NB4 (cell line): ENCODE results near the gene KAT6B.
A peak's percentile ranks its signal among the peaks of the same experiment; 100 is the strongest.
"Not testable (repeated sequence)": the region's sequence is repeated elsewhere in the genome, so short reads cannot be mapped to it uniquely, and the experiment has no call there.

Experiments
- DNase-seq: peaks from one replicate; pipeline ENCODE4 v3.0.0; 2010; ENCODE audit warnings: low read depth
- H3K4me3 ChIP-seq: one replicate; pipeline ENCODE4 v1.5.1; 2011; ENCODE audit warnings: mild to moderate bottlenecking, low read depth, low read length, moderate library complexity
- MYC ChIP-seq: IDR thresholded peaks from 2 replicates; pipeline ENCODE4 v1.6.1; 2011; ENCODE audit warnings: low read depth, low read length
- POLR2A ChIP-seq: IDR thresholded peaks from 2 replicates; pipeline ENCODE4 v1.6.1; 2011; ENCODE audit warnings: mild to moderate bottlenecking; ENCODE audit not compliant: insufficient read length; ENCODE audit errors: extremely low read depth
- TF ChIP-seq, protein P1 (sequence below): IDR thresholded peaks from 2 replicates; pipeline ENCODE4 v1.6.1; 2011; ENCODE audit warnings: low read depth, low read length
- TF ChIP-seq, protein P2 (sequence below): IDR thresholded peaks from one replicate; pipeline ENCODE4 v1.5.1; 2012; ENCODE audit warnings: low read depth, low read length

KAT6B gene

DNA sequence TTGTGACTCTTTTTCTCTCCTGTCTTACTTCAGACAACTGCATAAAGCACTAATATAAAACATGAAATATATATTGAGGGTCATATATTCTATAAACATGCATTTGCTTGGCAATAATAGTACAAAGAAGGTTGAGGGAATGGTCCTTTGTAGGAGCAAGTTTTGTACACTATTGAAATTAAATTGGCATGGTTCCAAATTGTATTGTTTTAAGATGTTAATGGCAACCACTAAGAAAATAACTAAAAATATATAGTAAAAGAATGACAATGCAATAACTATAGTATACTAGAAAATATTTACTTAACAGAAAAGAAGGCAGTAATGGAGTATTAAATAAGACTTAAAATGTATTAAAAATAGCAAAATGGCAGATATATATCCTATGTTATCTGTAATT, 33.7 kb upstream of the KAT6B start:
- TF ChIP-seq, protein P1, sequence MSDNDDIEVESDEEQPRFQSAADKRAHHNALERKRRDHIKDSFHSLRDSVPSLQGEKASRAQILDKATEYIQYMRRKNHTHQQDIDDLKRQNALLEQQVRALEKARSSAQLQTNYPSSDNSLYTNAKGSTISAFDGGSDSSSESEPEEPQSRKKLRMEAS: no peak
- TF ChIP-seq MYC (no peak), POLR2A (no peak)
- TF ChIP-seq, protein P2, sequence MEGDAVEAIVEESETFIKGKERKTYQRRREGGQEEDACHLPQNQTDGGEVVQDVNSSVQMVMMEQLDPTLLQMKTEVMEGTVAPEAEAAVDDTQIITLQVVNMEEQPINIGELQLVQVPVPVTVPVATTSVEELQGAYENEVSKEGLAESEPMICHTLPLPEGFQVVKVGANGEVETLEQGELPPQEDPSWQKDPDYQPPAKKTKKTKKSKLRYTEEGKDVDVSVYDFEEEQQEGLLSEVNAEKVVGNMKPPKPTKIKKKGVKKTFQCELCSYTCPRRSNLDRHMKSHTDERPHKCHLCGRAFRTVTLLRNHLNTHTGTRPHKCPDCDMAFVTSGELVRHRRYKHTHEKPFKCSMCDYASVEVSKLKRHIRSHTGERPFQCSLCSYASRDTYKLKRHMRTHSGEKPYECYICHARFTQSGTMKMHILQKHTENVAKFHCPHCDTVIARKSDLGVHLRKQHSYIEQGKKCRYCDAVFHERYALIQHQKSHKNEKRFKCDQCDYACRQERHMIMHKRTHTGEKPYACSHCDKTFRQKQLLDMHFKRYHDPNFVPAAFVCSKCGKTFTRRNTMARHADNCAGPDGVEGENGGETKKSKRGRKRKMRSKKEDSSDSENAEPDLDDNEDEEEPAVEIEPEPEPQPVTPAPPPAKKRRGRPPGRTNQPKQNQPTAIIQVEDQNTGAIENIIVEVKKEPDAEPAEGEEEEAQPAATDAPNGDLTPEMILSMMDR: no peak
- DNase-seq: no peak
- H3K4me3 ChIP-seq: no peak overlapping the region

DNA sequence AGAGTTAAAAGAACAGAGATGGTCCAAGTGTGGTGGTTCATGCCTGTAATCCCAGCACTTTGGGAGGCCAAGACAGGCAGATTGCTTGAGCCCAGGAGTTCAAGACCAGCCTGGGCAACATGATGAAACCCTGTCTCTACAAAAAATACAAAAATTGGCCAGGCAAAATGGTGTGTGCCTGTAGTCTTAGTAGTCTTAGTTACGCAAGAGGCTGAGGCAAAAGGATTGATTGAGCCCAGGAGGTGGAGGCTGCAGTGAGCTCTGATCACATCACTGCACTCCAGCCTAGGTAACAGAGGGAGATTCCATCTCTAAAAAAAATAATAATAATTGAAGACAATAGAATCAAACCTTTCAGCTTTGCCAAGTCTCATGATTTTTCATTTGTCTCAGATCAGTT, 33.2 kb upstream of the KAT6B start:
- DNase-seq, H3K4me3 ChIP-seq: not testable (repeated sequence)

DNA sequence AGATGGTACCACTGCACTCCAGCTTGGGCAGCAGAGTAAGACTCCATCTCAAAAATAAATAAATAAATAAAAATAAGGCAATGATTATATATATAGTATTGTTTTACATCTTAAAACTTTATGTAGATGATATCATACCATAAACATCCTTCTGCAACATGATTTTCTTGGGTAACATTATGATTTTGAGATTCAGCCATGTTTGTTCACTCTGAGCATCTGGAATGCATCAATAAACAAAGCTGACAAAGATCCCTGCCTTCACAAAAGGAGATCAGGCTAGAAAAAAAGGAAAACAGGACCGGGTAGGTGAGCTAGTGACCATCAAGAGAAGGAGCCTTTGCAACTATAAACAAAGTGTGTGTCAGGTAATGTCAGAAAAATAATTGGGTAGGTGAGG, 31.9 kb upstream of the KAT6B start:
- H3K4me3 ChIP-seq: no peak overlapping the region
- no peak for DNase-seq
- no peak for TF ChIP-seq POLR2A
- TF ChIP-seq, protein P1: no peak
- TF ChIP-seq, protein P2: no peak
- TF ChIP-seq MYC: no peak

DNA sequence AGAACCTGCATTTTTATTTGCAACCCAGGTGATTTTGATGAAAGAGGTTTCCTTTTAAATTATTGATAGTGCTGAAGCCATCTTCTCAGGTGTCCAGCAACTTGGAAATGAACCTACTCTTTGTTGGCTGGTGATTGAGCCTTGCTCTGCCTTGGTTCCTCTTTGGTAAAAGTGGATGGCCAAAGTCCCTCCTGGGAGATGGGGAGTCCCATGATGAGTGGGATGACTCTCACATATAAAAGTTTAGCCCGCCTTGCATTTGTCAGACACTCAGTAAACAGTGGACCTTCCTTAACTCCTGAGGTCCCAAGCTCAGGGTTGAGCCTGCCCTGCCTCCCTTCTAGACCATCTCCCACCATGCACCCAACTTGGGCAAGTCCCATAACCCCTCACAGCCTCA, 28.9 kb upstream of the KAT6B start:
- no peak overlapping the region for H3K4me3 ChIP-seq
- TF ChIP-seq, protein P1: no peak
- TF ChIP-seq, protein P2: no peak
- TF ChIP-seq MYC: no peak
- no peak for TF ChIP-seq POLR2A
- no peak for DNase-seq

DNA sequence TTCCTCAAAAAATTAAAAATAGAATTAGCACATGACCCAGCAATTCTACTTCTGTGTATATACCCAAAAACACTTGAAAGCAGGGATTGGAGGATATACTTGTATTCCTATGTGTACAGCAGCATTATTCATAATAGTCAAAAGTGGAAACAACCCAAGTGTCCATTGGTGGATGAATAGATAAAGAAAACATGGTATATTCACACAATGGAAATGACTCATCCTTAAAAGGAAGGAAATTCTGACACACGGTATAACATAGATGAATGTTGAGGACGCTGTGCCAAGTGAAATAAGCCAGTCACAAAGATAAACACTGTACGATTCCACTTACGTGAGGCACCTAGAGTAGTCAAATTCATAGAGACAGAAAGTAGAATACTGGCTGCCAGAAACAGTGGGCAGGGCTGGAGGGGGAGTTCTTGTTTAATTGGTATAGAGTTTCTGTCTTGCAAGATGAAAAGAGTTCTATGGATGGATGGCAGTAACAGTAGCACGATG, 26.6 kb upstream of the KAT6B start:
- DNase-seq: peak; percentile 20
- H3K4me3 ChIP-seq: no peak overlapping the region
- TF ChIP-seq POLR2A (no peak), MYC (no peak)
- TF ChIP-seq, protein P1: no peak
- TF ChIP-seq, protein P2: no peak

DNA sequence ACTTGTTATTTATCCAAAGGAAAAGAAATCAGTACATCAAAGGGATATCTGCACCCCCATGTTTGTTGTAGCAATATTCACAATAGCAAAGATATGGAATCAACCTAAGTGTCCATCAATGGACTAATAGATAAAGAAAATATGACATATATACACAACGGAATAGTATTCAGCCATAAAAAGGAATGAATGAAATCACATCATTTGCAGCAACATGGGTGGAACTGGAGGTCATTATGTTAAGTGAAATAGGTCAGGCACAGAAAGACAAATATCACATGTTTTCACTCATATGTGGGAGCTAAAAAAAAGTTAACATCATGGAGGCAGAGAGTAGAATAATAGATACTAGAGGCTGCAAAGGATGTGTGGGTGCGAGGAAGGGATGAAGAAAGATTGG, 25.0 kb upstream of the KAT6B start:
- no peak overlapping the region for H3K4me3 ChIP-seq
- TF ChIP-seq POLR2A (no peak), MYC (no peak)
- TF ChIP-seq, protein P2: no peak
- TF ChIP-seq, protein P1: no peak
- no peak for DNase-seq
